SJSA1 (cell line): Measurements from ENCODE around the gene ASIP. TPM values are rescaled to one million over a fixed set of nuclear protein-coding genes. Genes with fewer than 3 reads are reported as not detected.
"Not testable (repeated sequence)": the region's sequence is repeated elsewhere in the genome, so short reads cannot be mapped to it uniquely, and the experiment has no call there.

Experiments
- DNase-seq, 2 experiments: peaks; one replicate each; pipeline ENCODE4 v3.0.0-alpha.2; 2015 to 2020; ENCODE audit warnings: low spot score in 2 of 2, low read depth in 1 of 2
- H3K27ac ChIP-seq: fragments of 250-450 bp; sonication (Bioruptor Pico); 2 replicates; pipeline ENCODE4 v1.5.1; 2020; ENCODE audit warnings: mild to moderate bottlenecking, moderate library complexity
- H3K27me3 ChIP-seq: fragments of 250-450 bp; sonication (Bioruptor Pico); replicated peaks from 2 replicates; pipeline ENCODE4 v1.5.1; 2020; ENCODE audit warnings: mild to moderate bottlenecking, moderate library complexity
- H3K36me3 ChIP-seq: fragments of 250-450 bp; sonication (Bioruptor Pico); 2 replicates; pipeline ENCODE4 v1.5.1; 2020; ENCODE audit warnings: mild to moderate bottlenecking
- H3K4me1 ChIP-seq: fragments of 250-450 bp; sonication (Bioruptor Pico); replicated peaks from 2 replicates; pipeline ENCODE4 v1.6.1; 2021; ENCODE audit warnings: mild to moderate bottlenecking
- H3K4me3 ChIP-seq: fragments of 250-450 bp; sonication (Bioruptor Pico); 2 replicates; pipeline ENCODE4 v1.5.1; 2020; ENCODE audit warnings: mild to moderate bottlenecking
- H3K9me3 ChIP-seq: fragments of 250-450 bp; sonication (Bioruptor Pico); replicated peaks from 2 replicates; pipeline ENCODE4 v1.5.1; 2020; ENCODE audit warnings: mild to moderate bottlenecking
- total RNA-seq: library from RNA; depleted of rRNA; stranded (reverse); fragments of >200 nt; shearing (Covaris generic); gene quantifications from 2 replicates; pipeline ENCODE4 v1.2.3, GENCODE V29; 2014

ASIP gene
- total RNA-seq, 1 experiment from 2014 or later, result not detected

GRCh38 chr20:34252431-34253086 lies 11.3 kb downstream of the ASIP start:
- not testable (repeated sequence) for DNase-seq

GRCh38 chr20:34254979-34255378 lies 13.8 kb downstream of the ASIP start:
- DNase-seq, result no peak

More at GRCh38 chr20:34252431-34253086, 11.3 kb downstream of the ASIP start:
- H3K4me1 ChIP-seq, H3K36me3 ChIP-seq, H3K27ac ChIP-seq, H3K27me3 ChIP-seq, H3K4me3 ChIP-seq, H3K9me3 ChIP-seq: not testable (repeated sequence)

GRCh38 chr20:34256629-34257124 lies 15.5 kb downstream of the ASIP start:
- no peaks in the 10 kb centered on the region for H3K27me3 ChIP-seq
- no peaks in the 10 kb centered on the region for H3K4me1 ChIP-seq
- H3K36me3 ChIP-seq, result no peaks in the 10 kb centered on the region

More at GRCh38 chr20:34254979-34255378, 13.8 kb downstream of the ASIP start:
- Histone ChIP-seq H3K27ac (no peak overlapping the region), H3K4me1 (no peaks in the 10 kb centered on the region), H3K9me3 (no peaks in the 10 kb centered on the region), H3K4me3 (no peak overlapping the region), H3K27me3 (no peaks in the 10 kb centered on the region), H3K36me3 (no peaks in the 10 kb centered on the region)

GRCh38 chr20:34260208-34260942 lies 19.2 kb downstream of the ASIP start:
- Histone ChIP-seq H3K27me3 (no peaks in the 10 kb centered on the region), H3K4me1 (peaks cover 6% of the 10 kb centered on the region; the same call in 1 of the 2 replicates), H3K27ac (no peak overlapping the region), H3K36me3 (no peaks in the 10 kb centered on the region), H3K9me3 (no peaks in the 10 kb centered on the region), H3K4me3 (no peak overlapping the region)
- DNase-seq, result no peak

More at GRCh38 chr20:34256629-34257124, 15.5 kb downstream of the ASIP start:
- H3K27ac ChIP-seq, result no peak overlapping the region
- H3K4me3 ChIP-seq, result no peak overlapping the region
- H3K9me3 ChIP-seq, result no peaks in the 10 kb centered on the region
- no peak for DNase-seq

GRCh38 chr20:34262488-34263288 lies 21.5 kb downstream of the ASIP start:
- Histone ChIP-seq H3K9me3 (no peaks in the 10 kb centered on the region), H3K4me3 (no peak overlapping the region), H3K27ac (no peak overlapping the region), H3K4me1 (peaks cover 6% of the 10 kb centered on the region; the same call in 1 of the 2 replicates), H3K36me3 (no peaks in the 10 kb centered on the region), H3K27me3 (no peaks in the 10 kb centered on the region)
- DNase-seq, result peak in 1 of 2 experiments; percentile 10

- H3K27me3 ChIP-seq, DNase-seq, H3K4me1 ChIP-seq, H3K27ac ChIP-seq, H3K9me3 ChIP-seq, H3K4me3 ChIP-seq, H3K36me3 ChIP-seq: not testable (repeated sequence)
These were observed 22.2 kb downstream of the ASIP start for GRCh38 chr20:34263468-34263867.

GRCh38 chr20:34264141-34264540 lies 22.9 kb downstream of the ASIP start:
- Histone ChIP-seq H3K4me1 (peaks cover 11% of the 10 kb centered on the region), H3K4me3 (no peak overlapping the region), H3K27ac (no peak overlapping the region), H3K27me3 (no peaks in the 10 kb centered on the region), H3K9me3 (no peaks in the 10 kb centered on the region), H3K36me3 (no peaks in the 10 kb centered on the region; the same call in 1 of the 2 replicates)
- DNase-seq, result no peak

- DNase-seq, result no peak
- H3K4me3 ChIP-seq, result no peak overlapping the region
- no peaks in the 10 kb centered on the region for H3K9me3 ChIP-seq
- H3K4me1 ChIP-seq, result peaks cover 32% of the 10 kb centered on the region
- H3K36me3 ChIP-seq, result no peaks in the 10 kb centered on the region; the same call in 1 of the 2 replicates
- no peak overlapping the region for H3K27ac ChIP-seq
- no peaks in the 10 kb centered on the region for H3K27me3 ChIP-seq
These were observed 26.9 kb downstream of the ASIP start for GRCh38 chr20:34268145-34268544.

- H3K9me3 ChIP-seq, result no peaks in the 10 kb centered on the region
- H3K4me3 ChIP-seq, result peak overlapping the region; percentile 29
- no peaks in the 10 kb centered on the region; the same call in 1 of the 2 replicates for H3K36me3 ChIP-seq
- no peaks in the 10 kb centered on the region for H3K27me3 ChIP-seq
- H3K4me1 ChIP-seq, result peaks cover 32% of the 10 kb centered on the region
- DNase-seq, result peak in 1 of 2 experiments; percentile 26
- H3K27ac ChIP-seq, result no peak overlapping the region
These were observed 27.8 kb downstream of the ASIP start for GRCh38 chr20:34268851-34269636.

GRCh38 chr20:34269996-34270627 lies 28.9 kb downstream of the ASIP start:
- Histone ChIP-seq H3K4me1 (peaks cover 32% of the 10 kb centered on the region), H3K36me3 (no peaks in the 10 kb centered on the region; the same call in 1 of the 2 replicates), H3K4me3 (no peak overlapping the region), H3K27ac (no peak overlapping the region), H3K9me3 (no peaks in the 10 kb centered on the region), H3K27me3 (no peaks in the 10 kb centered on the region)
- DNase-seq, result peak in 1 of 2 experiments; percentile 44

- peaks cover 32% of the 10 kb centered on the region for H3K4me1 ChIP-seq
- H3K4me3 ChIP-seq, result no peak overlapping the region
- no peaks in the 10 kb centered on the region for H3K9me3 ChIP-seq
- H3K27ac ChIP-seq, result no peak overlapping the region
- peaks cover 2% of the 10 kb centered on the region for H3K36me3 ChIP-seq
- DNase-seq, result peak; percentile 74 to 80
- H3K27me3 ChIP-seq, result no peaks in the 10 kb centered on the region
These were observed 30.7 kb downstream of the ASIP start for GRCh38 chr20:34271956-34272355.

GRCh38 chr20:34274694-34275093 lies 33.5 kb downstream of the ASIP start:
- Histone ChIP-seq H3K4me3 (no peak overlapping the region), H3K9me3 (no peaks in the 10 kb centered on the region), H3K27ac (no peak overlapping the region), H3K4me1 (peaks cover 25% of the 10 kb centered on the region), H3K27me3 (no peaks in the 10 kb centered on the region), H3K36me3 (peaks cover 13% of the 10 kb centered on the region)
- DNase-seq, result no peak
